Measurements from ENCODE around the gene KARS1. TPM values are rescaled to one million over a fixed set of nuclear protein-coding genes. Genes with fewer than 3 reads are reported as not detected.

Gene KARS1
- total RNA-seq, 1 experiment from 2014 or later, result 119 TPM

DNA sequence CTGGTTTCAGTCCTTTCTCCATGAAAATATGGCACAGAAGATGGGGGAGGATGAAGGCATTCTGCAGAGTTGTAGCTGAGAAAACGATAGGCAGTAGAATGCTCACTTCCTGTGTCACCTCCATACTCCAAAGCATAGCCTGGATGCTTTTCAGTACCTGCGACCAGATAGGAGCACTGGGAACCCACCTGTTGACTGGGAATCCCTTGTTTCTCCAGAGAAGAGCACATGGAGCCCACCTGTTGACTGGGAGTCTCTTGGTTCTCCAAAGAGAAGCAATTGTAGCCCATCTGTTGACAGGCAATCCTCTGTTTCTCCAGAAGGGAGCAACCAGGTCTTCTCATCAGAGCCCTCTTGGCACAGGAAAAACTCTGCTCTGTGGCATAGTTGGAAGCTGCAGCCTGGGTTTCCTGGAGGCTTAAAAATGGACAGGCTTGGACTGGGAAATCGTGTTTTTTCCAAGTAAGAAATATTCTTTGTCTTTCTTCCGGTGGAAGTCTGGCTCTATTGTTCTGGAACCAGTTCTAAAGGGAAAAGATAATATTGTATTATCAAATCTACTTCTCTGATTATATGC is 13.3 kb upstream of the KARS1 start:
- ATAC-seq (no peak), DNase-seq (ENCODE audit: low read depth, low spot score) (no peak)
- in situ Hi-C loops (cut with HindIII; ENCODE audit: low pct_unique_long_range_greater_than_20kb, low sequenced_read_pairs), result no loop called here
- H3K27ac ChIP-seq (ENCODE audit: low read length), result no peak overlapping the region
- no peaks in the 10 kb centered on the region for H3K27me3 ChIP-seq (ENCODE audit: control insufficient read depth, insufficient read depth, low read length)
- no peak overlapping the region for H3K4me3 ChIP-seq (ENCODE audit: low read depth in 2 of 2, low read length in 2 of 2)
- no TSS peak for BruUV-seq (replicated peaks)
- POLR2A ChIA-PET, result no interaction called here
- TF ChIP-seq, protein P1, sequence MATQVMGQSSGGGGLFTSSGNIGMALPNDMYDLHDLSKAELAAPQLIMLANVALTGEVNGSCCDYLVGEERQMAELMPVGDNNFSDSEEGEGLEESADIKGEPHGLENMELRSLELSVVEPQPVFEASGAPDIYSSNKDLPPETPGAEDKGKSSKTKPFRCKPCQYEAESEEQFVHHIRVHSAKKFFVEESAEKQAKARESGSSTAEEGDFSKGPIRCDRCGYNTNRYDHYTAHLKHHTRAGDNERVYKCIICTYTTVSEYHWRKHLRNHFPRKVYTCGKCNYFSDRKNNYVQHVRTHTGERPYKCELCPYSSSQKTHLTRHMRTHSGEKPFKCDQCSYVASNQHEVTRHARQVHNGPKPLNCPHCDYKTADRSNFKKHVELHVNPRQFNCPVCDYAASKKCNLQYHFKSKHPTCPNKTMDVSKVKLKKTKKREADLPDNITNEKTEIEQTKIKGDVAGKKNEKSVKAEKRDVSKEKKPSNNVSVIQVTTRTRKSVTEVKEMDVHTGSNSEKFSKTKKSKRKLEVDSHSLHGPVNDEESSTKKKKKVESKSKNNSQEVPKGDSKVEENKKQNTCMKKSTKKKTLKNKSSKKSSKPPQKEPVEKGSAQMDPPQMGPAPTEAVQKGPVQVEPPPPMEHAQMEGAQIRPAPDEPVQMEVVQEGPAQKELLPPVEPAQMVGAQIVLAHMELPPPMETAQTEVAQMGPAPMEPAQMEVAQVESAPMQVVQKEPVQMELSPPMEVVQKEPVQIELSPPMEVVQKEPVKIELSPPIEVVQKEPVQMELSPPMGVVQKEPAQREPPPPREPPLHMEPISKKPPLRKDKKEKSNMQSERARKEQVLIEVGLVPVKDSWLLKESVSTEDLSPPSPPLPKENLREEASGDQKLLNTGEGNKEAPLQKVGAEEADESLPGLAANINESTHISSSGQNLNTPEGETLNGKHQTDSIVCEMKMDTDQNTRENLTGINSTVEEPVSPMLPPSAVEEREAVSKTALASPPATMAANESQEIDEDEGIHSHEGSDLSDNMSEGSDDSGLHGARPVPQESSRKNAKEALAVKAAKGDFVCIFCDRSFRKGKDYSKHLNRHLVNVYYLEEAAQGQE (IDR thresholded peaks at IDR 0.05; ENCODE audit: insufficient read depth in 1 of 2, low read depth in 2 of 2, low read length in 1 of 2), result no peak
- TF ChIP-seq SIN3A (IDR thresholded peaks at IDR 0.05; ENCODE audit: borderline replicate concordance, insufficient read depth, low read depth, low read length) (no peak), TCF7L2 (IDR thresholded peaks at IDR 0.05; ENCODE audit: low read depth, low read length) (no peak), POLR2AphosphoS5 (IDR thresholded peaks at IDR 0.05; ENCODE audit: low read depth, low read length) (no peak)
- TF ChIP-seq, protein P2, sequence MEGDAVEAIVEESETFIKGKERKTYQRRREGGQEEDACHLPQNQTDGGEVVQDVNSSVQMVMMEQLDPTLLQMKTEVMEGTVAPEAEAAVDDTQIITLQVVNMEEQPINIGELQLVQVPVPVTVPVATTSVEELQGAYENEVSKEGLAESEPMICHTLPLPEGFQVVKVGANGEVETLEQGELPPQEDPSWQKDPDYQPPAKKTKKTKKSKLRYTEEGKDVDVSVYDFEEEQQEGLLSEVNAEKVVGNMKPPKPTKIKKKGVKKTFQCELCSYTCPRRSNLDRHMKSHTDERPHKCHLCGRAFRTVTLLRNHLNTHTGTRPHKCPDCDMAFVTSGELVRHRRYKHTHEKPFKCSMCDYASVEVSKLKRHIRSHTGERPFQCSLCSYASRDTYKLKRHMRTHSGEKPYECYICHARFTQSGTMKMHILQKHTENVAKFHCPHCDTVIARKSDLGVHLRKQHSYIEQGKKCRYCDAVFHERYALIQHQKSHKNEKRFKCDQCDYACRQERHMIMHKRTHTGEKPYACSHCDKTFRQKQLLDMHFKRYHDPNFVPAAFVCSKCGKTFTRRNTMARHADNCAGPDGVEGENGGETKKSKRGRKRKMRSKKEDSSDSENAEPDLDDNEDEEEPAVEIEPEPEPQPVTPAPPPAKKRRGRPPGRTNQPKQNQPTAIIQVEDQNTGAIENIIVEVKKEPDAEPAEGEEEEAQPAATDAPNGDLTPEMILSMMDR (IDR thresholded peaks at IDR 0.05), result no peak
- H3K36me3 ChIP-seq (ENCODE audit: control insufficient read depth, insufficient read depth, low read length), result peaks cover 2% of the 10 kb centered on the region; the same call in 1 of the 2 replicates
- no peaks in the 10 kb centered on the region for H3K4me1 ChIP-seq (ENCODE audit: control insufficient read depth, insufficient read depth, low read length)
- intact Hi-C loops (cut with micrococcal nuclease; ENCODE audit: unreplicated experiment), result no loop called here
- CTCF ChIA-PET, result no interaction called here
- no peaks in the 10 kb centered on the region for H3K9me3 ChIP-seq (ENCODE audit: control insufficient read depth, insufficient read depth, low read depth, low read length)

DNA sequence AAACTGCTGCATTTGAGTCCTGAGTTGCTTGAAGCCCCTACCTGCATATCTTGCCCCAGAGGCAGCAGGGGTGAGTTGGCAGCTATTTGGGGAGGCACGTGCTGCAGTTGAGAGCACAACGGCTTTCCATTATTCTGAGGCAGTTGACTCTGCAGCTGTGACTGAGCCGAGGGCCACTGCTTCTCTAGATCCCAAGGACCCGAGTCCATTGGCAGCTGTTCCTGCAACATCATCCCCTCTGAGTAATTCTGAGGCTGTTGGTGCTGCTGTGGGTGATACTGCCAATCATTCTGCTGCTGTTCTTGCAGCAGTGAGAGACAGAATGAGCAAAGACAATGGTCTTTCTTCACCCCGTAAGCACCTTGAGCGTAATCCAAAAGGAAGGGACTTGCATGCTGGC is 12.9 kb upstream of the KARS1 start:
- Histone ChIP-seq H3K27me3 (ENCODE audit: control insufficient read depth, insufficient read depth, low read length) (no peaks in the 10 kb centered on the region), H3K9me3 (ENCODE audit: control insufficient read depth, insufficient read depth, low read depth, low read length) (no peaks in the 10 kb centered on the region), H3K27ac (ENCODE audit: low read length) (no peak overlapping the region), H3K36me3 (ENCODE audit: control insufficient read depth, insufficient read depth, low read length) (peaks cover 2% of the 10 kb centered on the region; the same call in 1 of the 2 replicates), H3K4me3 (ENCODE audit: low read depth in 2 of 2, low read length in 2 of 2) (no peak overlapping the region), H3K4me1 (ENCODE audit: control insufficient read depth, insufficient read depth, low read length) (no peaks in the 10 kb centered on the region)
- in situ Hi-C loops (cut with HindIII; ENCODE audit: low pct_unique_long_range_greater_than_20kb, low sequenced_read_pairs) (no loop called here), intact Hi-C loops (cut with micrococcal nuclease; ENCODE audit: unreplicated experiment) (no loop called here)
- DNase-seq (ENCODE audit: low read depth, low spot score), result no peak
- TF ChIP-seq, protein P2 (IDR thresholded peaks at IDR 0.05), result no peak
- TF ChIP-seq SIN3A (IDR thresholded peaks at IDR 0.05; ENCODE audit: borderline replicate concordance, insufficient read depth, low read depth, low read length) (no peak), POLR2AphosphoS5 (IDR thresholded peaks at IDR 0.05; ENCODE audit: low read depth, low read length) (no peak), TCF7L2 (IDR thresholded peaks at IDR 0.05; ENCODE audit: low read depth, low read length) (no peak)
- TF ChIP-seq, protein P1 (IDR thresholded peaks at IDR 0.05; ENCODE audit: insufficient read depth in 1 of 2, low read depth in 2 of 2, low read length in 1 of 2), result no peak
- POLR2A ChIA-PET, result no interaction called here
- BruUV-seq (replicated peaks), result no TSS peak
- CTCF ChIA-PET, result interaction anchor here (0.6 kb wide), 1 partner anchor 256 kb away, joined by 6 read pairs; no protein-coding TSS in a partner anchor
- ATAC-seq, result no peak
